ENCODE results near the gene NECAB2.

NECAB2 gene

DNA sequence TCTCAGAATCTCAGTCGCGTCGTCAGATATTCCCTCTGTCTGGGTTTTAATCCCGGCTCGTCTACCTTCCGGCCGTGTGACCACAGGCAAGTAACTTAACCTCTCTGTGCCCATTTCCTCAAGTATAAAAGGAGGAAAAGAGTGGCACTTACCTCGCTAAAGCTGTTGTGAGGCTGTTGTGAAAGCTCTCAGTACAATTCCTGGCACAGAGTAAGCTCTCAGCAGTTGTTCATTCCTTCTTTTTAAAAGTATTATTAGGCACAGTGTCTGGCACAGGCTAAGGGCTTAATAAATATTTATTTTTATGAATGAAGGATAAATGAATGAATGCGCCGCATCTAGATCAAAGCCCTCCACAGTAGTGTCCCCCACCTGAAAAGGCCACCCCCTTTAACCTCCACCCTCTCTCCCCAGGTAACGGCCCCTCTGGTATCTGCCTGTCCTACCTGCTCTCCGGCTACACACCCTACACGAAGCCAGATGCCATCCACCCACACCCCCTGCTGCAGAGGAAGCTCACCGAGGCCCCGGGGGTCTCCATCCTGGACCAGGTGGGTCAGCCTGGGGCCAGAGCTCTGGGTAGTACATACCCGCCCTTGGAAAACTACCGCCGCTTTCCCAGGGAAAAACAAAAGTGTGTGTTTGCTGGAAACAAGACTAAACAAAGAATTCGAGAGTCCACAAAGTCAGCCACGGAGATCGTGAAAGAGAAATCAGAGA lies 9.0 kb upstream of the NECAB2 start:
- ATAC-seq: no peak
- no peak for TF ChIP-seq PPARA (CRISPR knock-in tag; IDR thresholded peaks at IDR 0.05; ENCODE audit: borderline replicate concordance)
- TF ChIP-seq, protein P1, sequence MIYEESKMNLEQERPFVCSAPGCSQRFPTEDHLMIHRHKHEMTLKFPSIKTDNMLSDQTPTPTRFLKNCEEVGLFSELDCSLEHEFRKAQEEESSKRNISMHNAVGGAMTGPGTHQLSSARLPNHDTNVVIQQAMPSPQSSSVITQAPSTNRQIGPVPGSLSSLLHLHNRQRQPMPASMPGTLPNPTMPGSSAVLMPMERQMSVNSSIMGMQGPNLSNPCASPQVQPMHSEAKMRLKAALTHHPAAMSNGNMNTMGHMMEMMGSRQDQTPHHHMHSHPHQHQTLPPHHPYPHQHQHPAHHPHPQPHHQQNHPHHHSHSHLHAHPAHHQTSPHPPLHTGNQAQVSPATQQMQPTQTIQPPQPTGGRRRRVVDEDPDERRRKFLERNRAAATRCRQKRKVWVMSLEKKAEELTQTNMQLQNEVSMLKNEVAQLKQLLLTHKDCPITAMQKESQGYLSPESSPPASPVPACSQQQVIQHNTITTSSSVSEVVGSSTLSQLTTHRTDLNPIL (CRISPR knock-in tag; IDR thresholded peaks at IDR 0.05; ENCODE audit: low read depth): no peak
- TF ChIP-seq ZNF8 (CRISPR knock-in tag; IDR thresholded peaks at IDR 0.05): no peak
- TF ChIP-seq SNAI2 (CRISPR knock-in tag; IDR thresholded peaks at IDR 0.05): no peak
- TF ChIP-seq, protein P2, sequence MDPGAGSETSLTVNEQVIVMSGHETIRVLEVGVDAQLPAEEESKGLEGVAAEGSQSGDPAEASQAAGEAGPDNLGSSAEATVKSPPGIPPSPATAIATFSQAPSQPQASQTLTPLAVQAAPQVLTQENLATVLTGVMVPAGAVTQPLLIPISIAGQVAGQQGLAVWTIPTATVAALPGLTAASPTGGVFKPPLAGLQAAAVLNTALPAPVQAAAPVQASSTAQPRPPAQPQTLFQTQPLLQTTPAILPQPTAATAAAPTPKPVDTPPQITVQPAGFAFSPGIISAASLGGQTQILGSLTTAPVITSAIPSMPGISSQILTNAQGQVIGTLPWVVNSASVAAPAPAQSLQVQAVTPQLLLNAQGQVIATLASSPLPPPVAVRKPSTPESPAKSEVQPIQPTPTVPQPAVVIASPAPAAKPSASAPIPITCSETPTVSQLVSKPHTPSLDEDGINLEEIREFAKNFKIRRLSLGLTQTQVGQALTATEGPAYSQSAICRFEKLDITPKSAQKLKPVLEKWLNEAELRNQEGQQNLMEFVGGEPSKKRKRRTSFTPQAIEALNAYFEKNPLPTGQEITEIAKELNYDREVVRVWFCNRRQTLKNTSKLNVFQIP (CRISPR knock-in tag; IDR thresholded peaks at IDR 0.05; ENCODE audit: borderline replicate concordance, low read depth): no peak
- no peak for TF ChIP-seq ZNF70 (CRISPR knock-in tag; IDR thresholded peaks at IDR 0.05)
- TF ChIP-seq GLIS3 (CRISPR knock-in tag; IDR thresholded peaks at IDR 0.05): no peak
- TF ChIP-seq OSR1 (CRISPR knock-in tag; IDR thresholded peaks at IDR 0.05): no peak
- TF ChIP-seq ZNF565 (CRISPR knock-in tag; conservative IDR thresholded peaks at IDR 0.05; ENCODE audit: low read depth): no peak
- no peak for TF ChIP-seq ESRRG (CRISPR knock-in tag; IDR thresholded peaks at IDR 0.05)
- TF ChIP-seq, protein P3, sequence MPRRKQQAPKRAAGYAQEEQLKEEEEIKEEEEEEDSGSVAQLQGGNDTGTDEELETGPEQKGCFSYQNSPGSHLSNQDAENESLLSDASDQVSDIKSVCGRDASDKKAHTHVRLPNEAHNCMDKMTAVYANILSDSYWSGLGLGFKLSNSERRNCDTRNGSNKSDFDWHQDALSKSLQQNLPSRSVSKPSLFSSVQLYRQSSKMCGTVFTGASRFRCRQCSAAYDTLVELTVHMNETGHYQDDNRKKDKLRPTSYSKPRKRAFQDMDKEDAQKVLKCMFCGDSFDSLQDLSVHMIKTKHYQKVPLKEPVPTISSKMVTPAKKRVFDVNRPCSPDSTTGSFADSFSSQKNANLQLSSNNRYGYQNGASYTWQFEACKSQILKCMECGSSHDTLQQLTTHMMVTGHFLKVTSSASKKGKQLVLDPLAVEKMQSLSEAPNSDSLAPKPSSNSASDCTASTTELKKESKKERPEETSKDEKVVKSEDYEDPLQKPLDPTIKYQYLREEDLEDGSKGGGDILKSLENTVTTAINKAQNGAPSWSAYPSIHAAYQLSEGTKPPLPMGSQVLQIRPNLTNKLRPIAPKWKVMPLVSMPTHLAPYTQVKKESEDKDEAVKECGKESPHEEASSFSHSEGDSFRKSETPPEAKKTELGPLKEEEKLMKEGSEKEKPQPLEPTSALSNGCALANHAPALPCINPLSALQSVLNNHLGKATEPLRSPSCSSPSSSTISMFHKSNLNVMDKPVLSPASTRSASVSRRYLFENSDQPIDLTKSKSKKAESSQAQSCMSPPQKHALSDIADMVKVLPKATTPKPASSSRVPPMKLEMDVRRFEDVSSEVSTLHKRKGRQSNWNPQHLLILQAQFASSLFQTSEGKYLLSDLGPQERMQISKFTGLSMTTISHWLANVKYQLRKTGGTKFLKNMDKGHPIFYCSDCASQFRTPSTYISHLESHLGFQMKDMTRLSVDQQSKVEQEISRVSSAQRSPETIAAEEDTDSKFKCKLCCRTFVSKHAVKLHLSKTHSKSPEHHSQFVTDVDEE (CRISPR knock-in tag; IDR thresholded peaks at IDR 0.05): no peak
- no peak for TF ChIP-seq ZFP3 (CRISPR knock-in tag; IDR thresholded peaks at IDR 0.05)
- TF ChIP-seq, protein P4, sequence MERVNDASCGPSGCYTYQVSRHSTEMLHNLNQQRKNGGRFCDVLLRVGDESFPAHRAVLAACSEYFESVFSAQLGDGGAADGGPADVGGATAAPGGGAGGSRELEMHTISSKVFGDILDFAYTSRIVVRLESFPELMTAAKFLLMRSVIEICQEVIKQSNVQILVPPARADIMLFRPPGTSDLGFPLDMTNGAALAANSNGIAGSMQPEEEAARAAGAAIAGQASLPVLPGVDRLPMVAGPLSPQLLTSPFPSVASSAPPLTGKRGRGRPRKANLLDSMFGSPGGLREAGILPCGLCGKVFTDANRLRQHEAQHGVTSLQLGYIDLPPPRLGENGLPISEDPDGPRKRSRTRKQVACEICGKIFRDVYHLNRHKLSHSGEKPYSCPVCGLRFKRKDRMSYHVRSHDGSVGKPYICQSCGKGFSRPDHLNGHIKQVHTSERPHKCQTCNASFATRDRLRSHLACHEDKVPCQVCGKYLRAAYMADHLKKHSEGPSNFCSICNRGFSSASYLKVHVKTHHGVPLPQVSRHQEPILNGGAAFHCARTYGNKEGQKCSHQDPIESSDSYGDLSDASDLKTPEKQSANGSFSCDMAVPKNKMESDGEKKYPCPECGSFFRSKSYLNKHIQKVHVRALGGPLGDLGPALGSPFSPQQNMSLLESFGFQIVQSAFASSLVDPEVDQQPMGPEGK (CRISPR knock-in tag; IDR thresholded peaks at IDR 0.05; ENCODE audit: borderline replicate concordance): no peak
- TF ChIP-seq ARNTL (CRISPR knock-in tag; IDR thresholded peaks at IDR 0.05; ENCODE audit: borderline replicate concordance, low read depth): no peak
- TF ChIP-seq ZC3H10 (CRISPR knock-in tag; IDR thresholded peaks at IDR 0.05): no peak

DNA sequence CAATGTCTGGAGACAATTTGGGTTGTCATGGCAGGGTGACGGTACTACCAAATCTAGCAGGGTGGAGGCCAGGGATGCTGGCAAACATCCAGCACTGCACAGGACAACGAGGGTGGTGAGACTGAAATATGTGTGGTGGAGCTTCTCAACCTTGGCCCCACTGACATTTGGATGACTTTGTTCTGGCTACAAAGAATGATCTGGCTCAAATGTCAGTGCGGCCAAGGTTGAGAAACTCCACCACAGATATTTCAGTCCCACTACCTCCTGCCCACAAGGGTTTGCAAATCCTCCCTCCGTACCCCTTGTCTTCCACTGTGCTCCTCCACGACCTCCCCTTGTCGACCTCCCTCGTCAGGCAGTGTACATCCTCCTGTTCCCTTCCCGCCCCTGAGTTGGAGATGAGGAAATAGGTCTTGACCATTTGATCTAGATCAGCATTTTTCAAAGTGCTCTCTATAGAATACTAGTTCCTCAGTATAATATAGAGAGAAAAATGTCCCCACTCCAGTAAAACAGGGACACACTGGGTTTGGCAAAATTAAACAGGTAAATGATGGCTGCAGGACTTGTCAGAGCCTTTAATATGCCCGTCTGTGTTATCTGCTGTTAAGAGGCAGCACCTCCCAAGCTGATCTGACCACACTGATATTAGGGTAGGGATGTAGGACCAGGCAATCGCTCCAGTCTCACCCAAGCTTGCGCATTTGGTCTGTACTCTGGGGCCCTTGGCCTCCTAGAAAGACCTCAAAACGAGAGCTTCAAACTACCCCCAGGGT lies 8.2 kb upstream of the NECAB2 start:
- no peak for ATAC-seq

More for the DNA sequence above, 8.2 kb upstream of the NECAB2 start:
- TF ChIP-seq, protein P1 (CRISPR knock-in tag; IDR thresholded peaks at IDR 0.05; ENCODE audit: low read depth): no peak
- TF ChIP-seq ISL1 (CRISPR knock-in tag; IDR thresholded peaks at IDR 0.05) (no peak), ARNTL (CRISPR knock-in tag; IDR thresholded peaks at IDR 0.05; ENCODE audit: borderline replicate concordance, low read depth) (no peak), BACH2 (CRISPR knock-in tag; IDR thresholded peaks at IDR 0.05; ENCODE audit: borderline replicate concordance) (no peak), RARB (CRISPR knock-in tag; IDR thresholded peaks at IDR 0.05) (no peak), ESRRG (CRISPR knock-in tag; IDR thresholded peaks at IDR 0.05) (no peak), ZFP3 (CRISPR knock-in tag; IDR thresholded peaks at IDR 0.05) (no peak), ZNF70 (CRISPR knock-in tag; IDR thresholded peaks at IDR 0.05) (no peak), TCF4 (CRISPR knock-in tag; IDR thresholded peaks at IDR 0.05; ENCODE audit: borderline replicate concordance) (no peak), SNAI2 (CRISPR knock-in tag; IDR thresholded peaks at IDR 0.05) (no peak), ZNF565 (CRISPR knock-in tag; conservative IDR thresholded peaks at IDR 0.05; ENCODE audit: low read depth) (no peak), ZNF8 (CRISPR knock-in tag; IDR thresholded peaks at IDR 0.05) (no peak), ZFP30 (CRISPR knock-in tag; IDR thresholded peaks at IDR 0.05) (no peak), TOX (CRISPR knock-in tag; IDR thresholded peaks at IDR 0.05; ENCODE audit: borderline replicate concordance) (no peak), ZC3H10 (CRISPR knock-in tag; IDR thresholded peaks at IDR 0.05) (no peak)
- TF ChIP-seq, protein P2 (CRISPR knock-in tag; IDR thresholded peaks at IDR 0.05; ENCODE audit: borderline replicate concordance, low read depth): no peak
